Activated CD4-positive, alpha-beta T cell treated with anti-CD3 and anti-CD28 coated beads for 48 hours (primary cell): Measurements from ENCODE around the gene DNASE1L3.
"Not testable (repeated sequence)": the region's sequence is repeated elsewhere in the genome, so short reads cannot be mapped to it uniquely, and the experiment has no call there.

Source experiments
- DNase-seq: peaks from one replicate; pipeline ENCODE4 v3.0.0-alpha.2; 2020

Gene DNASE1L3

GRCh38 chr3:58234516-58234931 lies 23.8 kb upstream of the DNASE1L3 start:
- peak; percentile 12 for DNase-seq

- DNase-seq = no peak
These were observed 20.9 kb upstream of the DNASE1L3 start for GRCh38 chr3:58231666-58232065.

GRCh38 chr3:58230876-58231552 lies 20.2 kb upstream of the DNASE1L3 start:
- DNase-seq = no peak

DNA sequence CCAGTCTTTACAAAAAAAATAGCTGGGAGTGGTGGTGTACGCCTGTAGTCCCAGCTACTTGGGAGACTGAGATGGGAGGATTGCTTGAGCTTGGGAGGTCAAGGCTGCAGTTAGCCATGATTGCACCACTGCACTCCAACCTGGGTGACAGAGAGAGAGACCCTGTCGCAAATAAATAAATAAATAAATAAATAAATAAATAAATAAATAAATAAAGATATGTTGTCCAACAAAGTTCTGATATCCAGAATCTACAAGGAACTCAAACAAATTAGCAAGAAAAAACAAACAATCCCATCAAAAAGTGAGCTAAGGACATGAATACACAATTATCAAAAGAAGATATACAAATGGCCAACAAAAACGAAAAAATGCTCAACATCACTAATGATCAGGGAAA lies 17.2 kb upstream of the DNASE1L3 start:
- DNase-seq = not testable (repeated sequence)

DNA sequence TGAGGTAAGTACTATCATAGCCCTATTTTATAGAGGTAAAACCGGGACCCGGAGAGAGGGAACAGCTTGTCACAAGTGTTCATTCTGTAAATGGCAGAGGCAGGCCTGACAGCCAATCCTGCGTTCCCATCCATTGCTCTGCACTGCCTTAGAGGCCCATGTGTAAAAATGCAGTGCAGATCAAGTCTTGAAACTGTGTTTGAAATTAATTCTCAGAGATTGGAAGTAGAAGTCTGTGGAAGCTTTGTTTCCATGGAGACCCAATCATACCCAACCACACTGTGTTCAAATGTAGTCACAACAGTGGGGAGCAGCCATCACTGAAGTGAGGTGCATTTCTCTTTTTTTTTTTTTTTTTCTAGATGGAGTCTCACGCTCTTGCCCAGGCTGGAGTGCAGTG lies 13.1 kb upstream of the DNASE1L3 start:
- DNase-seq = no peak

DNA sequence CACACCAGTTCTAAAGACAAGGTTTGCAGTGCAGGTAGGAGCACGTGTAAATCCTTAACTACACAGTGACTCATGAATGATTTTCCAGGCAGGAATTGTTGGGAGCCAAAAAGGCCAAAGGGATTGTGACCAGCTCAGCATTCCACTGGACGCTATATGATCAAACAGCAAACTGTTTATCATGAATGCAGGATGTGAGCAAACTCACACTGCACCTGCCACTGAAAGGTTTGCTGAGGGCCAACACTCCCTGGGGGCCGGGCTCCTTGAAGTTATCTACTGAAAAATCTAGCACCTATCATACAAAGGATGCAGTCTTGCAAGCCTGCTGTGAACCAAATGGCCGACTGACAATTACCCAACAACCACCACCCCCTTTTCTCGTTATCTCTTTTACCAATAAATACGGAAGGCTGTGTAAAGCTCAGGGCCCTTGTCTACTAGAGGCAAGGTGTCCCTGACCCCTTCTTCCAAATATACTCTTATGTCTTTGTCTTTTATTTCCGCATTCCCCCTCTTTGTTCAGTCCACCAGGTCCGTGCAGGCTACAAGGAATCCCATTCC lies 11.5 kb upstream of the DNASE1L3 start:
- DNase-seq = no peak

GRCh38 chr3:58218904-58219303 lies 8.1 kb upstream of the DNASE1L3 start:
- DNase-seq = no peak

GRCh38 chr3:58217209-58217811 lies 6.5 kb upstream of the DNASE1L3 start:
- DNase-seq = peak; percentile 68

GRCh38 chr3:58216496-58217195 lies 5.9 kb upstream of the DNASE1L3 start:
- no peak for DNase-seq

GRCh38 chr3:58215317-58216025 lies 4.7 kb upstream of the DNASE1L3 start:
- no peak for DNase-seq

DNA sequence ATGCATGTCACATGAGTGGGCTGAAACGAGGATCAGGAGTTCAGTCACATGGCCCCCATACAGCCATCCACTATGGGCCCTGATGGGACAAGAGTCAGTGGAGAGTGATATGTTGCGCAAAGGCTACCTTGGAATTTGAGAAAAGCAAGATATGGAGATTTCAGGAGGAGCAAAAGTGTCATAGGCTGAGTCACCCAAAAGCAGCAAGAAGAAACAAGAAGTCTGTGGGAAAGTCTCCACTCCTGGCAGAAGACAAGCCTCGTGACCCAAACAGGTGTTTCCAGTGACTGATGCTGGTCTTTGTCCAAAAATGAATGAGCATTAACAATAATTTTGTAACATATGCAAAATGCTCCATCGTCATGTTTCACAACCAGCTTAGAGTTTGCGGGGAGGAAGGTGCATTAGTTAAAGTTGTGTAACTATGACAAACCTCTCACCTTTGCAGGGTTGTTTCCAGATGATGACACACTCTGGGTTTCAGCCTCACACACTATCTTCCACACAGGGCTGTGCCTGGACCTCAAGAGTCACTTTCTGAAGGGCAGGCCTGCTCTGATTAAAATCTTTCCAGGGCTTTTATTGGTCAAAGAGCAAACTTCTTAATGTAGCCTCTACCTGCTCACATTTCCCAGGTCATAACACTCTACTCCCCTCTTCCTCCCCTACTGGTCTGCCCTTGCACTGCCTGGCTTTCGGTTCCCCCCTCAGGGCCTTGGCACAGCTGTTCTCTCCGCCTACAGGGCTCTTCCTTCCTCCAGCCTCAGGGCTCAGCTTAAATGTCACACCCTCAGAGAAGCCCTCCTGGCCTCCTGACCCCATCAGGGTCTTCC lies 3.9 kb upstream of the DNASE1L3 start:
- DNase-seq = peak; percentile 70

DNA sequence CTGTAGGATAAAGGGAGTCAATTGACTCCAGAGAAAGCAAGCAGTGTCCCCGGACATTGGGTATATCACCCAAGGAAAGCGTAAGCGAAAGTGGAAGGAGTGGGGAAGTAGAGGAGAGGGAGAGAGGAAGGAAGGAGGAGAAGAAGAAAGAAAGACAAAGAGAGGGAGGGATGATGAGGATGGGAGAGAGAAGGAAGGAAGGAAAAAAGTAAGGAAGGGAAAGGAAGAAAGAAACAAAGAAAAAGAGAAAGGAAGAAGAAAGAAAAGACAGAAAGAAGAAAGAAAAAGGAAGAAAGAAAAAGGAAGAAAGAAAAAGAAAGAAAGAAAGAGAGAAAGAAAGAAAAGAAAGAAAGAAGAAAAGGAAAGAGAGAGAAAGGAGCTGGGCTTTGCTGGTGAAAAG lies 839 bp downstream of the DNASE1L3 start:
- DNase-seq = no peak

DNA sequence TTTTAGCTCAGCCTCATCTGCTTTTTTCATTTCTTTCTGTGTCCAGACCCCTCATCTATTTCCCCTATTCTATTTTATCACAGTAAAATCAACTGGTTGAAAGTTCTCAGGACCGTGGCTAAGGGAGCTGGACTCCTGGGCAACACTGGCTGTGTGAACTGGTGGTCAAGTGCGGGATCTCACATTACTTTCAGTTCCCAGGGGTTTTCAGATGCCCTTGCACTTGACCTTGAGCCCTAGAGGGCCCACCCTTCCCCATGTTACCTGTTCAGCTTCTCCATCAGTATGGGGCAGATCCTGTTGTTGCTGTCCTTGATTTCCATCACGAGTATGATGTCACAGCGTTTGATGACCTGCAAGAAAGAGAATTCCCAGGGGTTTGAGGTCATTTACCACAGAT lies 2.8 kb downstream of the DNASE1L3 start:
- DNase-seq = no peak

DNA sequence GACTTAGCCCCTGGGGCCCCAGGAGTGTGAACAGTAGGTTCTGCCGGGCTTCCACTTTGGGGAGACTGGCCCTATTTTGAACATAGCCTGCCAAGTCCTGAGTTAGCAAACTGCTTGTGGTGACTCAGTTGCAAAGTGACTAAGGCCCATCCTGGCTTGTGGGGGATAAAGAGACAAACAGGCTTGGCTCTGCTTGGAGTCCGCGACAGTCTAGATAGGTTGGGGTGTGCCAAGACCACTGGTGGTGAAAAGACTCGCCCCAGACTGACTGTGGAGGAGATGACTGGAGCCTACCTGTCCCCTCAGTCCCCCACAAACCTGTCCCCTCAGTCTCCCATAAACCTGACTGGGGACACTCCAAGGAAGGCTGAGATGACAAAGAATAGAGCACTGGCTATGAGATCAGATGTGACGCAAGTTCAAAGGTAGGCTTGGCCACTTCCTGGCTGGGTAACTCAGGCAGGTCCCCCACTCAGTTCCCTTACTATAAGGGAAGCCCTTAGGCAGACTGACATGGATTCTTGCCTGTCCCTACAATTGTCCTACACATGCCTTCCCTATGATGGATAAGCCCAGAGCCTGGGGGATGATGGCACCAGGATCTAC lies 4.3 kb downstream of the DNASE1L3 start:
- peak; percentile 52 for DNase-seq

- no peak for DNase-seq
These were observed 4.8 kb downstream of the DNASE1L3 start for GRCh38 chr3:58205981-58206380.

- no peak for DNase-seq
These were observed 6.1 kb downstream of the DNASE1L3 start for GRCh38 chr3:58204720-58205119.

DNA sequence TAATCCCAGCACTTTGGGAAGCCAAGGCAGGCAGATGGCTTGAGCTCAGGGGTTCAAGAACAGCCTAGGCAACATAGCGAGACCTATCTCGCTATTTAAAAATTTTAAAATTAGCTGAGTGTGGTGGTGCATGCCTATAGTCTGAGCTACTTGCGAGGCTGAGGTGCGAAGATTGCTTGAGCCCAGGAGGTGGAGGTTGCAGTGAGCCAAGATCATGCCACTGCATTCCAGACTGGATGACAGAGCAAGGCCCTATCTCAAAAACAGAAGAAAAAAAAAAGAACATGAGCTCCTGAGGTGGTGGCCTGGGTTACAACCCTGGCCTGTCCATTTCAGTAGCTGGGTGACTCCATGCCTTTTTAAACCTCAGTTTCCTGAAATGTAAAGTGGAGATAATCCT lies 7.2 kb downstream of the DNASE1L3 start:
- no peak for DNase-seq

GRCh38 chr3:58202917-58203360 lies 7.8 kb downstream of the DNASE1L3 start:
- no peak for DNase-seq

- DNase-seq = not testable (repeated sequence)
These were observed 9.3 kb downstream of the DNASE1L3 start for GRCh38 chr3:58201451-58201850.

DNA sequence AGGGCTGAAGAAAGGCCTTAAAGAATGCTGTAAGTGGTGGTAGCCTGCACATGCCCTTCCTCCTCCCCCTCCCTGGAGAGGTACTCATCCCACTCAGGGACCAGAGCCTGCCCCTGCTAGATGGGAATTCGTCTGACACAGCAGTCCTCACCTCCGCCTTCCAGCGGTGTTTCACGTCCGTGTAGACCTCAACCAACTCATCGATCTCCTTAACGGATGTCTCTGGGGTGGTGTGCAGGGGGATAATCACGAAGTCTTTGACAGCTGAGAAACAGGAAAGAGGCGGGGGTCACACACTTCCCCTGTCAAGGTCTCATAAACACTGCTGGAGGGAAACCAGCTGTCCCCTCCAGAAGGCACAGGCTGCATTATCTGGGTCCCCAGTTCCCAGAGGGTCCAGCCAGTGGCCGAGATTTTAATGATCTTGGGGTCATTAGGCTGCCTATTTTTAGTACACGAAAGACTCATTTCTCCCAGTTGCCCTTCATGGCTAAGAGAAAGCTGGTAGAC lies 9.9 kb downstream of the DNASE1L3 start:
- no peak for DNase-seq

GRCh38 chr3:58200121-58200709 lies 10.6 kb downstream of the DNASE1L3 start:
- no peak for DNase-seq
